HCT116 (cell line): ENCODE results near the gene PAQR8. TPM values are rescaled to one million over a fixed set of nuclear protein-coding genes. Genes with fewer than 3 reads are reported as not detected.

ENCODE experiments used
- ATAC-seq: fragments of 200-7000 bp; cut with Tn5 transposase; 2 replicates; pipeline ENCODE4 v1.9.1; 2020; ENCODE audit warnings: mild to moderate bottlenecking, moderate library complexity
- BruUV-seq: library from RNA; stranded (reverse); fragments of 400-500 nt; replicated peaks from 2 replicates; lab custom pipeline; 2021; lab: Mats Ljungman, UMichigan
- CTCF ChIA-PET: fragments of 300-600 bp; sonication (Branson Sonifier 250); formaldehyde crosslinking; loops from one replicate; lab custom pipeline; 2021; ENCODE audit warnings: antibody characterized with exemption; lab: Charles Lee
- POLR2A ChIA-PET: fragments of 300-600, 350-600 bp; sonication (Branson Sonifier 250); formaldehyde crosslinking; loops from one replicate; lab custom pipeline; 2021; ENCODE audit warnings: antibody characterized with exemption; lab: Charles Lee
- RAD21 ChIA-PET, 2 experiments: fragments of 300-600 bp; sonication (Branson Sonifier 250); formaldehyde crosslinking; loops; one replicate each; lab custom pipeline; 2023; ENCODE audit warnings: low total read pairs in 2 of 2; ENCODE audit not compliant: uncharacterized antibody in 2 of 2, unreplicated experiment in 2 of 2, low non-redundant PET in 1 of 2; lab: Charles Lee
- DNase-seq: peaks from one replicate; pipeline ENCODE4 v3.0.0-alpha.2; 2010; ENCODE audit warnings: low read depth, low spot score
- H2AFZ ChIP-seq: fragments of 200-600 bp; shearing (Covaris generic), sonication (generic); 2 replicates; pipeline ENCODE4 v1.6.1; 2017; ENCODE audit warnings: low read depth, mixed run types, mixed read lengths, antibody characterized with exemption, low read length; ENCODE audit not compliant: poor library complexity, severe bottlenecking
- H3K27ac ChIP-seq: 2 replicates; pipeline ENCODE4 v1.5.1; 2012; ENCODE audit warnings: low read depth, low read length
- H3K27me3 ChIP-seq: fragments of 200-600 bp; sonication (generic); 2 replicates; pipeline ENCODE4 v1.6.1; 2016; ENCODE audit warnings: mixed run types, low read length, mixed read lengths; ENCODE audit not compliant: insufficient read depth
- H3K36me3 ChIP-seq, 2 experiments: fragments of 200-500 bp in 1 of 2; fragments of 200-600 bp in 1 of 2; sonication (Bioruptor generic) in 1 of 2; sonication (generic) in 1 of 2; 2 replicates each; pipeline versions ENCODE4 v1.5.1 to v1.6.1; 2014 to 2016; ENCODE audit warnings: low read length in 2 of 2, inconsistent platforms in 1 of 2, mixed read lengths in 1 of 2, mixed run types in 1 of 2; ENCODE audit not compliant: insufficient read depth in 2 of 2, control insufficient read depth in 1 of 2
- H3K4me1 ChIP-seq, 2 experiments: fragments of 200-600 bp in 1 of 2; sonication (generic) in 1 of 2; 2 replicates each; pipeline versions ENCODE4 v1.5.1 to v1.6.1; 2012 to 2017; ENCODE audit warnings: low read length in 2 of 2, inconsistent platforms in 1 of 2, mild to moderate bottlenecking in 1 of 2, mixed read lengths in 1 of 2, mixed run types in 1 of 2, moderate library complexity in 1 of 2; ENCODE audit not compliant: insufficient read depth in 2 of 2, control insufficient read depth in 1 of 2
- H3K4me2 ChIP-seq: fragments of 200-600 bp; sonication (generic); 2 replicates; pipeline ENCODE4 v1.6.1; 2017; ENCODE audit warnings: mixed run types, low read length, mixed read lengths
- H3K4me3 ChIP-seq, 2 experiments: fragments of 200-600 bp in 1 of 2; sonication (generic) in 1 of 2; replicated peaks in 1 of 2; 2 replicates each; pipeline ENCODE4 v1.5.1; 2011 to 2016; ENCODE audit warnings: low read length in 2 of 2, control low read depth in 1 of 2, low read depth in 1 of 2, mild to moderate bottlenecking in 1 of 2, mixed read lengths in 1 of 2, mixed run types in 1 of 2
- H3K79me2 ChIP-seq: fragments of 200-600 bp; sonication (generic); 2 replicates; pipeline ENCODE4 v1.6.1; 2017; ENCODE audit warnings: mild to moderate bottlenecking, mixed run types, low read length, moderate library complexity, mixed read lengths; ENCODE audit not compliant: insufficient read depth
- H3K9ac ChIP-seq: fragments of 200-600 bp; sonication (generic); 2 replicates; pipeline ENCODE4 v1.6.1; 2016; ENCODE audit warnings: low read length, mixed read lengths
- H3K9me2 ChIP-seq: fragments of 200-600 bp; sonication (generic), shearing (Covaris generic); 2 replicates; pipeline ENCODE4 v1.6.1; 2017; ENCODE audit warnings: mixed run types, mild to moderate bottlenecking, moderate library complexity; ENCODE audit not compliant: insufficient read depth
- H3K9me3 ChIP-seq, 2 experiments: fragments of 200-500 bp in 1 of 2; fragments of 200-600 bp in 1 of 2; sonication (Bioruptor generic) in 1 of 2; sonication (generic) in 1 of 2; 2 replicates each; pipeline ENCODE4 v1.6.1; 2014 to 2017; ENCODE audit warnings: low read length in 2 of 2, mixed read lengths in 2 of 2, inconsistent platforms in 1 of 2, low read depth in 1 of 2, mild to moderate bottlenecking in 1 of 2, mixed run types in 1 of 2, moderate library complexity in 1 of 2; ENCODE audit not compliant: control insufficient read depth in 1 of 2, insufficient read depth in 1 of 2
- H4K20me1 ChIP-seq: fragments of 200-600 bp; sonication (generic), shearing (Covaris generic); 2 replicates; pipeline ENCODE4 v1.6.1; 2017; ENCODE audit warnings: mixed run types, mild to moderate bottlenecking, moderate library complexity; ENCODE audit not compliant: insufficient read depth
- CBX3 ChIP-seq: IDR thresholded peaks from 2 replicates; pipeline ENCODE4 v1.6.1; 2012; ENCODE audit warnings: low read depth
- CEBPB ChIP-seq: IDR thresholded peaks from 2 replicates; pipeline ENCODE4 v1.6.1; 2012; ENCODE audit warnings: low read depth
- ELF1 ChIP-seq: IDR thresholded peaks from 2 replicates; pipeline ENCODE4 v1.6.1; 2012; ENCODE audit warnings: low read depth, borderline replicate concordance
- EZH2 ChIP-seq: fragments of 200-600 bp; sonication (generic); IDR thresholded peaks from 2 replicates; pipeline ENCODE4 v1.6.1; 2017; ENCODE audit warnings: antibody characterized with exemption, mixed run types
- EZH2phosphoT487 ChIP-seq: fragments of 200-600 bp; IDR thresholded peaks from 2 replicates; pipeline ENCODE4 v1.6.1; 2018; ENCODE audit warnings: antibody characterized with exemption, borderline replicate concordance
- FOSL1 ChIP-seq: IDR thresholded peaks from 2 replicates; pipeline ENCODE4 v1.6.1; 2012; ENCODE audit warnings: low read depth
- JUND ChIP-seq: IDR thresholded peaks from 2 replicates; pipeline ENCODE4 v1.6.1; 2012
- MAX ChIP-seq: IDR thresholded peaks from 2 replicates; pipeline ENCODE4 v1.6.1; 2012
- POLR2A ChIP-seq: IDR thresholded peaks from 2 replicates; pipeline ENCODE4 v1.7.0; 2011; ENCODE audit warnings: borderline replicate concordance; ENCODE audit not compliant: insufficient read depth, insufficient read length; ENCODE audit errors: extremely low read depth
- POLR2AphosphoS5 ChIP-seq: IDR thresholded peaks from 2 replicates; pipeline ENCODE4 v1.6.1; 2011; ENCODE audit warnings: mild to moderate bottlenecking, low read depth, low read length, moderate library complexity
- SIN3A ChIP-seq: IDR thresholded peaks from 2 replicates; pipeline ENCODE4 v1.6.1; 2012; ENCODE audit warnings: low read depth
- TCF7L2 ChIP-seq: IDR thresholded peaks from 2 replicates; pipeline ENCODE4 v1.7.0; 2011; ENCODE audit warnings: borderline replicate concordance, inconsistent platforms; ENCODE audit not compliant: insufficient read depth, insufficient read length; ENCODE audit errors: extremely low read depth
- YY1 ChIP-seq: IDR thresholded peaks from 2 replicates; pipeline ENCODE4 v1.6.1; 2011; ENCODE audit warnings: low read length, low read depth, moderate library complexity, mild to moderate bottlenecking; ENCODE audit not compliant: insufficient replicate concordance; ENCODE audit errors: extremely low read depth
- ZFX ChIP-seq: fragments of 450-650 bp; IDR thresholded peaks from 2 replicates; pipeline ENCODE4 v1.6.1; 2017
- intact Hi-C: fragments of 100-400 bp; cut with micrococcal nuclease; formaldehyde crosslinking; loops from 2 replicates; pipeline ENCODE4 v1.10.0; 2022
- total RNA-seq: library from RNA; stranded (reverse); gene quantifications from one replicate; pipeline ENCODE4 v1.2.1, GENCODE V29; 2021; ENCODE audit not compliant: unreplicated experiment
- TF ChIP-seq, protein P1 (sequence below), 3 experiments: fragments of 200-600 bp in 1 of 3; sonication (generic) in 1 of 3; IDR thresholded peaks in 2 of 3; conservative IDR thresholded peaks in 1 of 3; 2 replicates each; pipeline ENCODE4 v1.5.1; 2012 to 2017; ENCODE audit warnings: low read depth in 2 of 3, low read length in 2 of 3, antibody characterized with exemption in 1 of 3, borderline replicate concordance in 1 of 3, control low read depth in 1 of 3, mild to moderate bottlenecking in 1 of 3, mixed read lengths in 1 of 3, mixed run types in 1 of 3, moderate library complexity in 1 of 3; ENCODE audit not compliant: insufficient read depth in 1 of 3
- TF ChIP-seq, protein P2 (sequence below): IDR thresholded peaks from 2 replicates; pipeline ENCODE4 v1.6.1; 2011; ENCODE audit warnings: mild to moderate bottlenecking, low read length, moderate library complexity; ENCODE audit not compliant: insufficient replicate concordance; ENCODE audit errors: extremely low read depth

Gene PAQR8
- total RNA-seq, 1 experiment from 2014 or later, result 5.9 TPM

- peak overlapping the region; percentile 70 to 89 for H3K4me3 ChIP-seq
- ChIA-PET CTCF (interaction anchor here (1.0 to 2.0 kb wide), 3 partner anchors 21 to 242 kb away, joined by 3 to 5 read pairs (median 3); no protein-coding TSS in a partner anchor), POLR2A (interaction anchor here (1.6 kb wide), 1 partner anchor 136 kb away, joined by 5 read pairs; the partner anchor contains the start of gene MCM3), RAD21 (no interaction called here)
- intact Hi-C loops, result no loop called here
- H2AFZ ChIP-seq, result no peak overlapping the region
- peak; percentile 28 for TF ChIP-seq POLR2A
- no peak for TF ChIP-seq EZH2phosphoT487
- peak overlapping the region; percentile 92 for H3K4me2 ChIP-seq
- no peaks in the 10 kb centered on the region for H3K27me3 ChIP-seq
- DNase-seq (no peak), ATAC-seq (no peak)
- H3K9ac ChIP-seq, result peak overlapping the region; percentile 82
- no peaks in the 10 kb centered on the region for H4K20me1 ChIP-seq
- no peaks in the 10 kb centered on the region for H3K9me2 ChIP-seq
- H3K27ac ChIP-seq, result no peak overlapping the region; the same call in 1 of the 2 replicates
- no peaks in the 10 kb centered on the region for H3K9me3 ChIP-seq
- H3K4me1 ChIP-seq, result peaks cover 22 to 62% of the 10 kb centered on the region in 2 experiments
- BruUV-seq, result TSS peak; percentile 49
- no peaks in the 10 kb centered on the region for H3K79me2 ChIP-seq
- H3K36me3 ChIP-seq, result no peaks in the 10 kb centered on the region
These were observed 58.9 kb downstream of the PAQR8 start for GRCh38 chr6:52420668-52421358.

DNA sequence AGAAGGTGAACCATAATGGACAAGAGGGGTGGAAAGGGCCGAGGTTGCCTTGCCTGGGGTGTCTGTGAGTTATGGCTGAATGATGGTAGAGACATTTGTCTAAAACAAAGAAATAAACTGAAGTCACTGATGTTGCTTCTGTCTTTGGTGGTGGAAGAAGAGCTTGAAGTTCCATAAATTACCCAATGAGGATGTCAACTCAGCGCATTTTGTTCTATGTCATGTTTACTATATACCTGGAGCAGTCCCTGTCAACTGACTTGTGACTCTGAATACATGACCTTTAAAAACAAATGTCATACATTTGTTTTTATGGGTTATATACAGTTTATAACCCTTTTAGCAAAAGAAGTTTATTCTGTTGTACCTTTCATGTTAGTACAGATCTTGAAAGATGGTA lies 60.2 kb downstream of the PAQR8 start:
- no peaks in the 10 kb centered on the region for H3K79me2 ChIP-seq
- H3K4me2 ChIP-seq, result no peak overlapping the region
- peaks cover 15 to 50% of the 10 kb centered on the region in 2 experiments for H3K4me1 ChIP-seq
- H3K9me3 ChIP-seq, result no peaks in the 10 kb centered on the region
- ChIA-PET CTCF (interaction anchor here (0.9 to 1.0 kb wide), 2 partner anchors 15 to 22 kb away, joined by 3 read pairs; no protein-coding TSS in a partner anchor), RAD21 (no interaction called here), POLR2A (interaction anchor here (1.6 kb wide), 1 partner anchor 137 kb away, joined by 5 read pairs; the partner anchor contains the start of gene MCM3)
- H2AFZ ChIP-seq, result no peak overlapping the region
- no peak overlapping the region for H3K4me3 ChIP-seq
- H4K20me1 ChIP-seq, result no peaks in the 10 kb centered on the region
- DNase-seq, result no peak
- H3K9me2 ChIP-seq, result no peaks in the 10 kb centered on the region
- H3K27me3 ChIP-seq, result no peaks in the 10 kb centered on the region
- intact Hi-C loops, result no loop called here
- no peak for TF ChIP-seq ZFX
- no peak for TF ChIP-seq MAX
- no peak for TF ChIP-seq POLR2AphosphoS5
- TF ChIP-seq, protein P1, sequence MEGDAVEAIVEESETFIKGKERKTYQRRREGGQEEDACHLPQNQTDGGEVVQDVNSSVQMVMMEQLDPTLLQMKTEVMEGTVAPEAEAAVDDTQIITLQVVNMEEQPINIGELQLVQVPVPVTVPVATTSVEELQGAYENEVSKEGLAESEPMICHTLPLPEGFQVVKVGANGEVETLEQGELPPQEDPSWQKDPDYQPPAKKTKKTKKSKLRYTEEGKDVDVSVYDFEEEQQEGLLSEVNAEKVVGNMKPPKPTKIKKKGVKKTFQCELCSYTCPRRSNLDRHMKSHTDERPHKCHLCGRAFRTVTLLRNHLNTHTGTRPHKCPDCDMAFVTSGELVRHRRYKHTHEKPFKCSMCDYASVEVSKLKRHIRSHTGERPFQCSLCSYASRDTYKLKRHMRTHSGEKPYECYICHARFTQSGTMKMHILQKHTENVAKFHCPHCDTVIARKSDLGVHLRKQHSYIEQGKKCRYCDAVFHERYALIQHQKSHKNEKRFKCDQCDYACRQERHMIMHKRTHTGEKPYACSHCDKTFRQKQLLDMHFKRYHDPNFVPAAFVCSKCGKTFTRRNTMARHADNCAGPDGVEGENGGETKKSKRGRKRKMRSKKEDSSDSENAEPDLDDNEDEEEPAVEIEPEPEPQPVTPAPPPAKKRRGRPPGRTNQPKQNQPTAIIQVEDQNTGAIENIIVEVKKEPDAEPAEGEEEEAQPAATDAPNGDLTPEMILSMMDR (IDR thresholded peaks at IDR 0.05 in 2 of 3, conservative IDR thresholded peaks at IDR 0.05 in 1 of 3; ENCODE audit: borderline replicate concordance in 1 of 3, insufficient read depth in 1 of 3, low read depth in 2 of 3, low read length in 2 of 3), result no peak
- TF ChIP-seq SIN3A, result no peak
- TF ChIP-seq, protein P2, sequence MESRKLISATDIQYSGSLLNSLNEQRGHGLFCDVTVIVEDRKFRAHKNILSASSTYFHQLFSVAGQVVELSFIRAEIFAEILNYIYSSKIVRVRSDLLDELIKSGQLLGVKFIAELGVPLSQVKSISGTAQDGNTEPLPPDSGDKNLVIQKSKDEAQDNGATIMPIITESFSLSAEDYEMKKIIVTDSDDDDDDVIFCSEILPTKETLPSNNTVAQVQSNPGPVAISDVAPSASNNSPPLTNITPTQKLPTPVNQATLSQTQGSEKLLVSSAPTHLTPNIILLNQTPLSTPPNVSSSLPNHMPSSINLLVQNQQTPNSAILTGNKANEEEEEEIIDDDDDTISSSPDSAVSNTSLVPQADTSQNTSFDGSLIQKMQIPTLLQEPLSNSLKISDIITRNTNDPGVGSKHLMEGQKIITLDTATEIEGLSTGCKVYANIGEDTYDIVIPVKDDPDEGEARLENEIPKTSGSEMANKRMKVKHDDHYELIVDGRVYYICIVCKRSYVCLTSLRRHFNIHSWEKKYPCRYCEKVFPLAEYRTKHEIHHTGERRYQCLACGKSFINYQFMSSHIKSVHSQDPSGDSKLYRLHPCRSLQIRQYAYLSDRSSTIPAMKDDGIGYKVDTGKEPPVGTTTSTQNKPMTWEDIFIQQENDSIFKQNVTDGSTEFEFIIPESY, result no peak
- no peak for TF ChIP-seq TCF7L2
- no peak for TF ChIP-seq FOSL1
- TF ChIP-seq ELF1, result no peak
- TF ChIP-seq EZH2, result no peak
- TF ChIP-seq POLR2A, result no peak
- no peak for TF ChIP-seq CBX3
- no peak for TF ChIP-seq JUND
- no peak for TF ChIP-seq CEBPB
- TF ChIP-seq YY1, result no peak
- BruUV-seq, result no TSS peak
- no peak overlapping the region for H3K27ac ChIP-seq
- no peak for ATAC-seq
- H3K9ac ChIP-seq, result no peak overlapping the region
- H3K36me3 ChIP-seq, result no peaks in the 10 kb centered on the region
